ENCODE results near the gene CCRL2.

GRCh38 chr3:46406443-46406787 lies 644 bp upstream of the CCRL2 start:
- TF ChIP-seq, protein P1, sequence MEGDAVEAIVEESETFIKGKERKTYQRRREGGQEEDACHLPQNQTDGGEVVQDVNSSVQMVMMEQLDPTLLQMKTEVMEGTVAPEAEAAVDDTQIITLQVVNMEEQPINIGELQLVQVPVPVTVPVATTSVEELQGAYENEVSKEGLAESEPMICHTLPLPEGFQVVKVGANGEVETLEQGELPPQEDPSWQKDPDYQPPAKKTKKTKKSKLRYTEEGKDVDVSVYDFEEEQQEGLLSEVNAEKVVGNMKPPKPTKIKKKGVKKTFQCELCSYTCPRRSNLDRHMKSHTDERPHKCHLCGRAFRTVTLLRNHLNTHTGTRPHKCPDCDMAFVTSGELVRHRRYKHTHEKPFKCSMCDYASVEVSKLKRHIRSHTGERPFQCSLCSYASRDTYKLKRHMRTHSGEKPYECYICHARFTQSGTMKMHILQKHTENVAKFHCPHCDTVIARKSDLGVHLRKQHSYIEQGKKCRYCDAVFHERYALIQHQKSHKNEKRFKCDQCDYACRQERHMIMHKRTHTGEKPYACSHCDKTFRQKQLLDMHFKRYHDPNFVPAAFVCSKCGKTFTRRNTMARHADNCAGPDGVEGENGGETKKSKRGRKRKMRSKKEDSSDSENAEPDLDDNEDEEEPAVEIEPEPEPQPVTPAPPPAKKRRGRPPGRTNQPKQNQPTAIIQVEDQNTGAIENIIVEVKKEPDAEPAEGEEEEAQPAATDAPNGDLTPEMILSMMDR (conservative IDR thresholded peaks at IDR 0.05 in 1 of 2, IDR thresholded peaks at IDR 0.05 in 1 of 2; ENCODE audit: low read depth in 1 of 2, low read length in 2 of 2) = no peak
- TF ChIP-seq EZH2 (IDR thresholded peaks at IDR 0.05; ENCODE audit: low read length, missing control alignments) = no peak
